HEK293 (cell line): Measurements from ENCODE around the gene RUNX1.

ENCODE experiments used
- CTCF ChIA-PET: fragments of 350-600 bp; formaldehyde crosslinking; extraction: SDS; loops from one replicate; lab custom pipeline; 2021; ENCODE audit warnings: antibody characterized with exemption; lab: Yijun Ruan, JAX
- POLR2A ChIA-PET: fragments of 300-600 bp; formaldehyde crosslinking; extraction: SDS; loops from one replicate; lab custom pipeline; 2020; ENCODE audit warnings: antibody characterized with exemption, inconsistent platforms; lab: Yijun Ruan, JAX
- H3K27ac ChIP-seq: fragments of 200-500 bp; sonication (Bioruptor generic); 2 replicates; pipeline ENCODE4 v1.5.1; 2014; ENCODE audit warnings: low read depth, low read length, control low read depth, inconsistent platforms; ENCODE audit errors: extremely low read depth
- H3K36me3 ChIP-seq, 2 experiments: fragments of 200-500 bp in 1 of 2; sonication (Bioruptor generic) in 1 of 2; 1 replicate in 1 of 2; 2 replicates in 1 of 2; pipeline ENCODE4 v1.5.1; 2014 to 2017; ENCODE audit warnings: inconsistent platforms in 2 of 2, low read length in 2 of 2; ENCODE audit not compliant: control insufficient read depth in 2 of 2, insufficient read depth in 1 of 2
- H3K4me1 ChIP-seq: fragments of 200-500 bp; sonication (Bioruptor generic); 2 replicates; pipeline ENCODE4 v1.5.1; 2014; ENCODE audit warnings: mild to moderate bottlenecking, low read length, inconsistent platforms; ENCODE audit not compliant: control insufficient read depth, insufficient read depth
- H3K4me3 ChIP-seq: 2 replicates; pipeline ENCODE4 v1.5.1; 2011; ENCODE audit warnings: low read depth, mild to moderate bottlenecking, control low read depth, low read length, moderate library complexity
- H3K9me3 ChIP-seq: fragments of 200-500 bp; sonication (Bioruptor generic); 2 replicates; pipeline ENCODE4 v1.5.1; 2014; ENCODE audit warnings: low read depth, low read length, inconsistent platforms; ENCODE audit not compliant: control insufficient read depth, insufficient read depth
- FEZF1 ChIP-seq: fragments of 450-650 bp; formaldehyde crosslinking; IDR thresholded peaks from 2 replicates; pipeline ENCODE4 v1.5.1; 2016; ENCODE audit warnings: missing biosample characterization, missing genetic modification characterization
- GLIS2 ChIP-seq: fragments of 450-650 bp; formaldehyde crosslinking; IDR thresholded peaks from 2 replicates; pipeline ENCODE4 v1.5.1; 2016; ENCODE audit warnings: missing biosample characterization, missing genetic modification characterization
- ZBTB17 ChIP-seq: fragments of 450-650 bp; formaldehyde crosslinking; IDR thresholded peaks from 2 replicates; pipeline ENCODE4 v1.5.1; 2016; ENCODE audit warnings: missing biosample characterization, missing genetic modification characterization
- ZBTB8A ChIP-seq: fragments of 450-650 bp; formaldehyde crosslinking; IDR thresholded peaks from 2 replicates; pipeline ENCODE4 v1.5.1; 2016; ENCODE audit warnings: missing biosample characterization, missing genetic modification characterization
- ZFP37 ChIP-seq: fragments of 450-650 bp; formaldehyde crosslinking; IDR thresholded peaks from 2 replicates; pipeline ENCODE4 v1.5.1; 2016; ENCODE audit warnings: missing biosample characterization, missing genetic modification characterization
- ZIC2 ChIP-seq: fragments of 450-650 bp; formaldehyde crosslinking; IDR thresholded peaks from 2 replicates; pipeline ENCODE4 v1.5.1; 2016; ENCODE audit warnings: missing biosample characterization, missing genetic modification characterization
- ZNF184 ChIP-seq: fragments of 450-650 bp; IDR thresholded peaks from 2 replicates; pipeline ENCODE4 v1.5.1; 2018; ENCODE audit warnings: missing biosample characterization, mild to moderate bottlenecking, missing genetic modification characterization
- ZNF335 ChIP-seq: fragments of 450-650 bp; formaldehyde crosslinking; conservative IDR thresholded peaks from 2 replicates; pipeline ENCODE4 v1.5.1; 2016; ENCODE audit warnings: missing biosample characterization, missing genetic modification characterization
- ZNF404 ChIP-seq: fragments of 450-650 bp; formaldehyde crosslinking; IDR thresholded peaks from 2 replicates; pipeline ENCODE4 v1.5.1; 2017; ENCODE audit warnings: missing biosample characterization, missing genetic modification characterization
- ZNF433 ChIP-seq: fragments of 450-650 bp; formaldehyde crosslinking; IDR thresholded peaks from 2 replicates; pipeline ENCODE4 v1.5.1; 2016; ENCODE audit warnings: missing biosample characterization, missing genetic modification characterization, low read depth
- ZNF548 ChIP-seq: fragments of 450-650 bp; formaldehyde crosslinking; IDR thresholded peaks from 2 replicates; pipeline ENCODE4 v1.5.1; 2016; ENCODE audit warnings: missing biosample characterization, missing genetic modification characterization
- ZNF600 ChIP-seq: fragments of 450-650 bp; formaldehyde crosslinking; IDR thresholded peaks from 2 replicates; pipeline ENCODE4 v1.5.1; 2016; ENCODE audit warnings: missing biosample characterization, missing genetic modification characterization
- ZNF677 ChIP-seq: fragments of 450-650 bp; IDR thresholded peaks from 2 replicates; pipeline ENCODE4 v1.5.0; 2018; ENCODE audit warnings: missing biosample characterization, mild to moderate bottlenecking, missing genetic modification characterization, moderate library complexity
- ZNF830 ChIP-seq: fragments of 450-650 bp; IDR thresholded peaks from 2 replicates; pipeline ENCODE4 v1.5.0; 2018; ENCODE audit warnings: missing biosample characterization, missing genetic modification characterization, low read depth, mild to moderate bottlenecking, moderate library complexity
- ZSCAN23 ChIP-seq: fragments of 450-650 bp; formaldehyde crosslinking; IDR thresholded peaks from 2 replicates; pipeline ENCODE4 v1.5.1; 2016; ENCODE audit warnings: missing biosample characterization, missing genetic modification characterization
- TF ChIP-seq, protein P1 (sequence below): fragments of 450-650 bp; formaldehyde crosslinking; IDR thresholded peaks from 2 replicates; pipeline ENCODE4 v1.5.1; 2016; ENCODE audit warnings: missing biosample characterization, missing genetic modification characterization
- TF ChIP-seq, protein P2 (sequence below): fragments of 450-650 bp; formaldehyde crosslinking; IDR thresholded peaks from 2 replicates; pipeline ENCODE4 v1.5.1; 2016; ENCODE audit warnings: missing biosample characterization, missing genetic modification characterization
- TF ChIP-seq, protein P3 (sequence below): fragments of 450-650 bp; formaldehyde crosslinking; IDR thresholded peaks from 2 replicates; pipeline ENCODE4 v1.5.1; 2017; ENCODE audit warnings: missing biosample characterization, missing genetic modification characterization
- TF ChIP-seq, protein P4 (sequence below): fragments of 450-650 bp; formaldehyde crosslinking; IDR thresholded peaks from 2 replicates; pipeline ENCODE4 v1.5.1; 2017; ENCODE audit warnings: missing biosample characterization, missing genetic modification characterization
- TF ChIP-seq, protein P5 (sequence below): fragments of 450-650 bp; formaldehyde crosslinking; IDR thresholded peaks from 2 replicates; pipeline ENCODE4 v1.5.1; 2016; ENCODE audit warnings: missing biosample characterization, missing genetic modification characterization
- TF ChIP-seq, protein P6 (sequence below): fragments of 450-650 bp; formaldehyde crosslinking; IDR thresholded peaks from 2 replicates; pipeline ENCODE4 v1.5.1; 2016; ENCODE audit warnings: missing biosample characterization, missing genetic modification characterization
- TF ChIP-seq, protein P7 (sequence below): fragments of 450-650 bp; formaldehyde crosslinking; IDR thresholded peaks from 2 replicates; pipeline ENCODE4 v1.5.1; 2016; ENCODE audit warnings: missing biosample characterization, missing genetic modification characterization

The RUNX1 gene

DNA sequence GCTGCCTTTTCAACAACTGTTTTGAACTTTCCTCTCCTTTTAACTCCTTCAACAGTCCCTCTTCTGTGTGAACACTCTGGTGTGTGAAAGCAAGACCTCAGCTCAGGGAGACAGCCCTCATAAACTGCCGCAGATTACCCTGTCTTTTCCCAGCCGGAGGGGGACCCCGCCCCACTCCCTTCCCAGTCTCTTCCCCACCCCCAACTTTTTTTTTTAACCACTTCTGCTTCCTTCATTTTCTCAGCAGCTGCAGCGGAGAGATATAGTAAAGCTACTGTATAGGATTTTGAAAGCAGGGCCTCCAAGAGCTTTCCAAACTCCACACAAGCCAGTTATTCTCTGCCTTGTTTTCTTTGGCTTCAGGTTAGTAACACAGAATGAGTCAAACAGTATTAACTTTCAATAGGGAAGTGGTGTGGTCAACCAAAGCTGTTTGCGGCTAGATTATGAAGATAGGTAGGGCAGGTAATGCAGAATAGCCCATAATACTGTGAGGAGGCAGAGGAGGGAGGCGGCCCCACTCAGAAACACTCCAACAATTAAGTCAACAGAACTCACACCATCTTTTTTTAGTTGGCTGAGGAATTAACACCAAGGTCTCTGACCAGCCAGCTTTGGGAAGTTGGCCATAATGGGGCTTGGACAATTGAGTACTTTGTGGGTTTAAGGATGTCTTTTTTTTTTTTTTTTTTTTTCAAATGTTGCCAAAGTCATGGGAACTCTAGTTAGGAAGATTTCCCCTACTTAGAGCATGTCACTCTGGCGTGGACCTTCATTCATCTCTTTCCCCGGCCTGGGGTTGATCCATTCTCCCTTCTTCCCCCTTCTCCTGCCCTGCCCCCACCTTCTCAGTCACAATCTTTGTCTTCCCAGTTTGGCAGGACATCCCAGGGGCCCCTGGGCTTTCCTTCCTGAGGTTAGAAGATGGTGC lies 203.3 kb downstream of the RUNX1 start:
- H3K27ac ChIP-seq = peak overlapping the region; percentile 96
- peaks cover 39% of the 10 kb centered on the region for H3K4me1 ChIP-seq
- H3K36me3 ChIP-seq = no peaks in the 10 kb centered on the region
- no peak overlapping the region for H3K4me3 ChIP-seq
- no peaks in the 10 kb centered on the region for H3K9me3 ChIP-seq
- ChIA-PET CTCF (interaction anchor here (0.6 to 3.0 kb wide), 5 partner anchors 100 to 994 kb away, joined by 3 to 10 read pairs (median 4); no protein-coding TSS in a partner anchor), POLR2A (interaction anchor here (0.6 to 4.2 kb wide), 14 partner anchors 9 to 747 kb away, joined by 3 to 56 read pairs (median 5); no protein-coding TSS in a partner anchor)
- TF ChIP-seq ZSCAN23 (tag by site-specific recombination) = peak; percentile 97
- no peak for TF ChIP-seq GLIS2 (tag by site-specific recombination)
- no peak for TF ChIP-seq ZBTB17 (tag by site-specific recombination)
- TF ChIP-seq, protein P1, sequence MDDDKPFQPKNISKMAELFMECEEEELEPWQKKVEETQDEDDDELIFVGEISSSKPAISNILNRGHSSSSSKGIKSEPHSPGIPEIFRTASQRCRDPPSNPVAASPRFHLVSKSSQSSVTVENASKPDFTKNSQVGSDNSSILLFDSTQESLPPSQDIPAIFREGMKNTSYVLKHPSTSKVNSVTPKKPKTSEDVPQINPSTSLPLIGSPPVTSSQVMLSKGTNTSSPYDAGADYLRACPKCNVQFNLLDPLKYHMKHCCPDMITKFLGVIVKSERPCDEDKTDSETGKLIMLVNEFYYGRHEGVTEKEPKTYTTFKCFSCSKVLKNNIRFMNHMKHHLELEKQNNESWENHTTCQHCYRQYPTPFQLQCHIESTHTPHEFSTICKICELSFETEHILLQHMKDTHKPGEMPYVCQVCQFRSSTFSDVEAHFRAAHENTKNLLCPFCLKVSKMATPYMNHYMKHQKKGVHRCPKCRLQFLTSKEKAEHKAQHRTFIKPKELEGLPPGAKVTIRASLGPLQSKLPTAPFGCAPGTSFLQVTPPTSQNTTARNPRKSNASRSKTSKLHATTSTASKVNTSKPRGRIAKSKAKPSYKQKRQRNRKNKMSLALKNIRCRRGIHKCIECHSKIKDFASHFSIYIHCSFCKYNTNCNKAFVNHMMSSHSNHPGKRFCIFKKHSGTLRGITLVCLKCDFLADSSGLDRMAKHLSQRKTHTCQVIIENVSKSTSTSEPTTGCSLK = no peak
- no peak for TF ChIP-seq ZNF830
- TF ChIP-seq, protein P2, sequence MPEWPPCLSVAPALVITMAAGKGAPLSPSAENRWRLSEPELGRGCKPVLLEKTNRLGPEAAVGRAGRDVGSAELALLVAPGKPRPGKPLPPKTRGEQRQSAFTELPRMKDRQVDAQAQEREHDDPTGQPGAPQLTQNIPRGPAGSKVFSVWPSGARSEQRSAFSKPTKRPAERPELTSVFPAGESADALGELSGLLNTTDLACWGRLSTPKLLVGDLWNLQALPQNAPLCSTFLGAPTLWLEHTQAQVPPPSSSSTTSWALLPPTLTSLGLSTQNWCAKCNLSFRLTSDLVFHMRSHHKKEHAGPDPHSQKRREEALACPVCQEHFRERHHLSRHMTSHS (tag by site-specific recombination) = peak; percentile 86; the same call in 1 of the 2 replicates
- TF ChIP-seq ZNF184 (tag by site-specific recombination) = peak; percentile 96
- no peak for TF ChIP-seq ZNF677
- TF ChIP-seq ZNF335 = 0 out of 2 replicates have a peak, but pooled peaks have one; percentile 22
- TF ChIP-seq, protein P3, sequence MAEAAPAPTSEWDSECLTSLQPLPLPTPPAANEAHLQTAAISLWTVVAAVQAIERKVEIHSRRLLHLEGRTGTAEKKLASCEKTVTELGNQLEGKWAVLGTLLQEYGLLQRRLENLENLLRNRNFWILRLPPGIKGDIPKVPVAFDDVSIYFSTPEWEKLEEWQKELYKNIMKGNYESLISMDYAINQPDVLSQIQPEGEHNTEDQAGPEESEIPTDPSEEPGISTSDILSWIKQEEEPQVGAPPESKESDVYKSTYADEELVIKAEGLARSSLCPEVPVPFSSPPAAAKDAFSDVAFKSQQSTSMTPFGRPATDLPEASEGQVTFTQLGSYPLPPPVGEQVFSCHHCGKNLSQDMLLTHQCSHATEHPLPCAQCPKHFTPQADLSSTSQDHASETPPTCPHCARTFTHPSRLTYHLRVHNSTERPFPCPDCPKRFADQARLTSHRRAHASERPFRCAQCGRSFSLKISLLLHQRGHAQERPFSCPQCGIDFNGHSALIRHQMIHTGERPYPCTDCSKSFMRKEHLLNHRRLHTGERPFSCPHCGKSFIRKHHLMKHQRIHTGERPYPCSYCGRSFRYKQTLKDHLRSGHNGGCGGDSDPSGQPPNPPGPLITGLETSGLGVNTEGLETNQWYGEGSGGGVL = peak; percentile 66
- no peak for TF ChIP-seq ZNF404 (tag by site-specific recombination)
- peak; percentile 96 for TF ChIP-seq FEZF1 (tag by site-specific recombination)
- no peak for TF ChIP-seq ZIC2 (tag by site-specific recombination)
- TF ChIP-seq, protein P4, sequence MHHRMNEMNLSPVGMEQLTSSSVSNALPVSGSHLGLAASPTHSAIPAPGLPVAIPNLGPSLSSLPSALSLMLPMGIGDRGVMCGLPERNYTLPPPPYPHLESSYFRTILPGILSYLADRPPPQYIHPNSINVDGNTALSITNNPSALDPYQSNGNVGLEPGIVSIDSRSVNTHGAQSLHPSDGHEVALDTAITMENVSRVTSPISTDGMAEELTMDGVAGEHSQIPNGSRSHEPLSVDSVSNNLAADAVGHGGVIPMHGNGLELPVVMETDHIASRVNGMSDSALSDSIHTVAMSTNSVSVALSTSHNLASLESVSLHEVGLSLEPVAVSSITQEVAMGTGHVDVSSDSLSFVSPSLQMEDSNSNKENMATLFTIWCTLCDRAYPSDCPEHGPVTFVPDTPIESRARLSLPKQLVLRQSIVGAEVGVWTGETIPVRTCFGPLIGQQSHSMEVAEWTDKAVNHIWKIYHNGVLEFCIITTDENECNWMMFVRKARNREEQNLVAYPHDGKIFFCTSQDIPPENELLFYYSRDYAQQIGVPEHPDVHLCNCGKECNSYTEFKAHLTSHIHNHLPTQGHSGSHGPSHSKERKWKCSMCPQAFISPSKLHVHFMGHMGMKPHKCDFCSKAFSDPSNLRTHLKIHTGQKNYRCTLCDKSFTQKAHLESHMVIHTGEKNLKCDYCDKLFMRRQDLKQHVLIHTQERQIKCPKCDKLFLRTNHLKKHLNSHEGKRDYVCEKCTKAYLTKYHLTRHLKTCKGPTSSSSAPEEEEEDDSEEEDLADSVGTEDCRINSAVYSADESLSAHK (tag by site-specific recombination) = peak; percentile 91
- no peak for TF ChIP-seq ZBTB8A (tag by site-specific recombination)
- TF ChIP-seq, protein P5, sequence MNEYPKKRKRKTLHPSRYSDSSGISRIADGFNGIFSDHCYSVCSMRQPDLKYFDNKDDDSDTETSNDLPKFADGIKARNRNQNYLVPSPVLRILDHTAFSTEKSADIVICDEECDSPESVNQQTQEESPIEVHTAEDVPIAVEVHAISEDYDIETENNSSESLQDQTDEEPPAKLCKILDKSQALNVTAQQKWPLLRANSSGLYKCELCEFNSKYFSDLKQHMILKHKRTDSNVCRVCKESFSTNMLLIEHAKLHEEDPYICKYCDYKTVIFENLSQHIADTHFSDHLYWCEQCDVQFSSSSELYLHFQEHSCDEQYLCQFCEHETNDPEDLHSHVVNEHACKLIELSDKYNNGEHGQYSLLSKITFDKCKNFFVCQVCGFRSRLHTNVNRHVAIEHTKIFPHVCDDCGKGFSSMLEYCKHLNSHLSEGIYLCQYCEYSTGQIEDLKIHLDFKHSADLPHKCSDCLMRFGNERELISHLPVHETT (tag by site-specific recombination) = peak; percentile 99
- TF ChIP-seq ZNF433 (tag by site-specific recombination) = no peak
- TF ChIP-seq ZNF600 (tag by site-specific recombination) = no peak
- TF ChIP-seq ZNF548 = no peak
- TF ChIP-seq, protein P6, sequence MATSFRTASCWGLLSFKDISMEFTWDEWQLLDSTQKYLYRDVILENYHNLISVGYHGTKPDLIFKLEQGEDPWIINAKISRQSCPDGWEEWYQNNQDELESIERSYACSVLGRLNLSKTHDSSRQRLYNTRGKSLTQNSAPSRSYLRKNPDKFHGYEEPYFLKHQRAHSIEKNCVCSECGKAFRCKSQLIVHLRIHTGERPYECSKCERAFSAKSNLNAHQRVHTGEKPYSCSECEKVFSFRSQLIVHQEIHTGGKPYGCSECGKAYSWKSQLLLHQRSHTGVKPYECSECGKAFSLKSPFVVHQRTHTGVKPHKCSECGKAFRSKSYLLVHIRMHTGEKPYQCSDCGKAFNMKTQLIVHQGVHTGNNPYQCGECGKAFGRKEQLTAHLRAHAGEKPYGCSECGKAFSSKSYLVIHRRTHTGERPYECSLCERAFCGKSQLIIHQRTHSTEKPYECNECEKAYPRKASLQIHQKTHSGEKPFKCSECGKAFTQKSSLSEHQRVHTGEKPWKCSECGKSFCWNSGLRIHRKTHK = no peak
- TF ChIP-seq, protein P7, sequence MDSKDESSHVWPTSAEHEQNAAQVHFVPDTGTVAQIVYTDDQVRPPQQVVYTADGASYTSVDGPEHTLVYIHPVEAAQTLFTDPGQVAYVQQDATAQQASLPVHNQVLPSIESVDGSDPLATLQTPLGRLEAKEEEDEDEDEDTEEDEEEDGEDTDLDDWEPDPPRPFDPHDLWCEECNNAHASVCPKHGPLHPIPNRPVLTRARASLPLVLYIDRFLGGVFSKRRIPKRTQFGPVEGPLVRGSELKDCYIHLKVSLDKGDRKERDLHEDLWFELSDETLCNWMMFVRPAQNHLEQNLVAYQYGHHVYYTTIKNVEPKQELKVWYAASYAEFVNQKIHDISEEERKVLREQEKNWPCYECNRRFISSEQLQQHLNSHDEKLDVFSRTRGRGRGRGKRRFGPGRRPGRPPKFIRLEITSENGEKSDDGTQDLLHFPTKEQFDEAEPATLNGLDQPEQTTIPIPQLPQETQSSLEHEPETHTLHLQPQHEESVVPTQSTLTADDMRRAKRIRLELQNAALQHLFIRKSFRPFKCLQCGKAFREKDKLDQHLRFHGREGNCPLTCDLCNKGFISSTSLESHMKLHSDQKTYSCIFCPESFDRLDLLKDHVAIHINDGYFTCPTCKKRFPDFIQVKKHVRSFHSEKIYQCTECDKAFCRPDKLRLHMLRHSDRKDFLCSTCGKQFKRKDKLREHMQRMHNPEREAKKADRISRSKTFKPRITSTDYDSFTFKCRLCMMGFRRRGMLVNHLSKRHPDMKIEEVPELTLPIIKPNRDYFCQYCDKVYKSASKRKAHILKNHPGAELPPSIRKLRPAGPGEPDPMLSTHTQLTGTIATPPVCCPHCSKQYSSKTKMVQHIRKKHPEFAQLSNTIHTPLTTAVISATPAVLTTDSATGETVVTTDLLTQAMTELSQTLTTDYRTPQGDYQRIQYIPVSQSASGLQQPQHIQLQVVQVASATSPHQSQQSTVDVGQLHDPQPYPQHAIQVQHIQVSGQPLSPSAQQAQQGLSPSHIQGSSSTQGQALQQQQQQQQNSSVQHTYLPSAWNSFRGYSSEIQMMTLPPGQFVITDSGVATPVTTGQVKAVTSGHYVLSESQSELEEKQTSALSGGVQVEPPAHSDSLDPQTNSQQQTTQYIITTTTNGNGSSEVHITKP (tag by site-specific recombination) = peak; percentile 92
- TF ChIP-seq ZFP37 (tag by site-specific recombination) = no peak
